DMS114 treated with DMSO at 0.1 percent for 48 hours (cell line): ENCODE data around the gene C17orf114.

Experiments used
- DNase-seq: peaks from one replicate; lab custom pipeline; 2025; ENCODE audit not compliant: unreplicated experiment; lab: John Stamatoyannopoulos, UW

Gene C17orf114

GRCh38 chr17:4823373-4824089 lies 21.4 kb upstream of the C17orf114 start:
- DNase-seq, result no peak

- no peak for DNase-seq
Observed at GRCh38 chr17:4822835-4823234, 20.7 kb upstream of the C17orf114 start.

- no peak for DNase-seq
Observed at GRCh38 chr17:4818276-4818675, 16.1 kb upstream of the C17orf114 start.

GRCh38 chr17:4816826-4817225 lies 14.7 kb upstream of the C17orf114 start:
- no peak for DNase-seq

GRCh38 chr17:4815043-4815675 lies 13.0 kb upstream of the C17orf114 start:
- DNase-seq, result no peak

GRCh38 chr17:4812690-4813089 lies 10.6 kb upstream of the C17orf114 start:
- DNase-seq, result no peak

GRCh38 chr17:4811471-4811870 lies 9.3 kb upstream of the C17orf114 start:
- DNase-seq, result no peak

GRCh38 chr17:4810696-4811290 lies 8.7 kb upstream of the C17orf114 start:
- DNase-seq, result no peak

GRCh38 chr17:4808378-4808767 lies 6.2 kb upstream of the C17orf114 start:
- no peak for DNase-seq

GRCh38 chr17:4807605-4808377 lies 5.7 kb upstream of the C17orf114 start:
- DNase-seq, result no peak

- peak; percentile 52 for DNase-seq
Observed at GRCh38 chr17:4806777-4807604, 4.9 kb upstream of the C17orf114 start, which contains the start of gene PLD2. Gene PLD2, plus strand, starts transcription at chr17:4807152. Its CDS starts 621 bp downstream, at chr17:4807773.

- DNase-seq, result no peak
Observed at GRCh38 chr17:4806456-4806776, 4.3 kb upstream of the C17orf114 start.

- no peak for DNase-seq
Observed at GRCh38 chr17:4800462-4801196, 1.5 kb downstream of the C17orf114 start.

- DNase-seq, result peak; percentile 43
Observed at GRCh38 chr17:4796552-4796920, 5.6 kb downstream of the C17orf114 start.

GRCh38 chr17:4795168-4795567 lies 7.0 kb downstream of the C17orf114 start:
- DNase-seq, result no peak

GRCh38 chr17:4790705-4791088 lies 11.4 kb downstream of the C17orf114 start:
- no peak for DNase-seq

- DNase-seq, result peak; percentile 70
Observed at GRCh38 chr17:4789951-4790704, 12.0 kb downstream of the C17orf114 start.

- peak; percentile 56 for DNase-seq
Observed at GRCh38 chr17:4789701-4789950, 12.5 kb downstream of the C17orf114 start.

GRCh38 chr17:4788807-4789700 lies 13.1 kb downstream of the C17orf114 start, which contains the start of gene GLTPD2:
Gene GLTPD2, plus strand, starts transcription at chr17:4788964. Its CDS starts 48 bp downstream, at chr17:4789012.
- no peak for DNase-seq
